Panc1 (cell line): ENCODE data around the gene INO80D. TPM values are rescaled to one million over a fixed set of nuclear protein-coding genes. Genes with fewer than 3 reads are reported as not detected.
"Not testable (repeated sequence)": the region's sequence is repeated elsewhere in the genome, so short reads cannot be mapped to it uniquely, and the experiment has no call there.

Experiments
- ATAC-seq: fragments of 200-7000 bp; cut with Tn5 transposase; 2 replicates; pipeline ENCODE4 v1.9.1; 2020; ENCODE audit warnings: mild to moderate bottlenecking, moderate library complexity
- BruUV-seq: library from RNA; stranded (reverse); fragments of 400-500 nt; replicated peaks from 2 replicates; lab custom pipeline; 2021; lab: Mats Ljungman, UMichigan
- CTCF ChIA-PET: fragments of 300-600 bp; sonication (Branson Sonifier 250); formaldehyde crosslinking; loops from one replicate; lab custom pipeline; 2022; ENCODE audit warnings: antibody characterized with exemption; lab: Charles Lee
- POLR2A ChIA-PET: fragments of 300-600 bp; sonication (Branson Sonifier 250); formaldehyde crosslinking; loops from one replicate; lab custom pipeline; 2022; ENCODE audit warnings: antibody characterized with exemption; lab: Charles Lee
- DNase-seq: peaks from one replicate; pipeline ENCODE4 v3.0.0-alpha.2; 2010; ENCODE audit warnings: low read depth, low spot score
- H3K27ac ChIP-seq: 2 replicates; pipeline ENCODE4 v1.5.1; 2011; ENCODE audit warnings: mild to moderate bottlenecking, low read length, inconsistent platforms
- H3K27me3 ChIP-seq: fragments of 200-500 bp; sonication (Bioruptor generic); 2 replicates; pipeline ENCODE4 v1.6.0; 2014; ENCODE audit warnings: low read length, inconsistent platforms; ENCODE audit not compliant: control insufficient read depth, insufficient read depth
- H3K36me3 ChIP-seq: fragments of 200-500 bp; sonication (Bioruptor generic); 2 replicates; pipeline ENCODE4 v1.5.1; 2014; ENCODE audit warnings: inconsistent platforms, mild to moderate bottlenecking, low read length, moderate library complexity; ENCODE audit not compliant: control insufficient read depth, insufficient read depth
- H3K4me1 ChIP-seq: 2 replicates; pipeline ENCODE4 v1.5.1; 2011; ENCODE audit warnings: inconsistent platforms, mild to moderate bottlenecking, low read length, moderate library complexity; ENCODE audit not compliant: control insufficient read depth, insufficient read depth
- H3K4me3 ChIP-seq, 2 experiments: 2 replicates each; pipeline ENCODE4 v1.5.1; 2011 to 2012; ENCODE audit warnings: low read depth in 2 of 2, low read length in 2 of 2, mild to moderate bottlenecking in 2 of 2, inconsistent platforms in 1 of 2, moderate library complexity in 1 of 2
- H3K9me3 ChIP-seq: fragments of 200-500 bp; sonication (Bioruptor generic); 2 replicates; pipeline ENCODE4 v1.5.1; 2014; ENCODE audit warnings: low read depth, mild to moderate bottlenecking, inconsistent platforms, low read length, moderate library complexity; ENCODE audit not compliant: control insufficient read depth, insufficient read depth
- POLR2AphosphoS5 ChIP-seq: IDR thresholded peaks from 2 replicates; pipeline ENCODE4 v1.6.1; 2012; ENCODE audit warnings: mild to moderate bottlenecking, low read depth, low read length, moderate library complexity
- SIN3A ChIP-seq: IDR thresholded peaks from 2 replicates; pipeline ENCODE4 v1.6.1; 2012; ENCODE audit warnings: low read depth, mild to moderate bottlenecking, low read length, moderate library complexity, borderline replicate concordance; ENCODE audit not compliant: insufficient read depth
- TCF7L2 ChIP-seq: IDR thresholded peaks from 2 replicates; pipeline ENCODE4 v1.6.1; 2011; ENCODE audit warnings: mild to moderate bottlenecking, low read depth, low read length, inconsistent platforms
- in situ Hi-C: cut with HindIII; loops from 2 replicates; pipeline ENCODE4 v1.10.0; 2016; ENCODE audit warnings: low sequenced_read_pairs, low pct_unique_long_range_greater_than_20kb
- intact Hi-C: fragments of 100-400 bp; cut with micrococcal nuclease; formaldehyde crosslinking; loops from one replicate; pipeline ENCODE4 v1.10.0; 2022; ENCODE audit not compliant: unreplicated experiment
- total RNA-seq: library from RNA; stranded (reverse); gene quantifications from one replicate; pipeline ENCODE4 v1.2.1, GENCODE V29; 2021; ENCODE audit not compliant: unreplicated experiment
- TF ChIP-seq, protein P1 (sequence below): fragments of 450-650 bp; IDR thresholded peaks from 2 replicates; pipeline ENCODE4 v1.5.1; 2017; ENCODE audit warnings: mild to moderate bottlenecking
- TF ChIP-seq, protein P2 (sequence below), 2 experiments: IDR thresholded peaks; 2 replicates each; pipeline ENCODE4 v1.6.1; 2011 to 2012; ENCODE audit warnings: low read depth in 2 of 2, control low read depth in 1 of 2, low read length in 1 of 2, mild to moderate bottlenecking in 1 of 2, moderate library complexity in 1 of 2; ENCODE audit not compliant: insufficient read depth in 1 of 2

Gene INO80D
- total RNA-seq, 1 experiment from 2014 or later: 17.9 TPM

DNA sequence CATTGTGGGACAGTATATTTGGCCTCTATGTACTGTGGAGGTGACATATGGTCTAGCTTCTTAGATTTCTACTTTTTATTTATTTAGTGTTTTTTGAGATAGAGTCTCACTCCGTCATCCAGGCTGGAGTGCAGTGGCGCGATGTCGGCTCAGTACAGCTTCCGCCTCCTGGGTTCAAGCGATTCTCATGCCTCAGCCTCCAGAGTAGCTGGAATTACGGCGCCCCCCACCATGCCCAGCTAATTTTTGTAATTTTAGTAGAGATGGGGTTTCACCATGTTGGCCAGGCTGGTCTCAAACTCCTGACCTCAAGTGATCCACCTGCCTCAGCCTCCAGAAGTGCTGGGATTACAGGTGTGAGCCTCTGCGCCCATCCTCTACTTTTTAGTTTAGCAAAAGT is 99.6 kb downstream of the INO80D start:
- H3K27ac ChIP-seq, H3K36me3 ChIP-seq, BruUV-seq, in situ Hi-C loops, intact Hi-C loops, H3K9me3 ChIP-seq, ATAC-seq, H3K4me3 ChIP-seq, H3K27me3 ChIP-seq, H3K4me1 ChIP-seq, POLR2A ChIA-PET, CTCF ChIA-PET, DNase-seq: not testable (repeated sequence)

DNA sequence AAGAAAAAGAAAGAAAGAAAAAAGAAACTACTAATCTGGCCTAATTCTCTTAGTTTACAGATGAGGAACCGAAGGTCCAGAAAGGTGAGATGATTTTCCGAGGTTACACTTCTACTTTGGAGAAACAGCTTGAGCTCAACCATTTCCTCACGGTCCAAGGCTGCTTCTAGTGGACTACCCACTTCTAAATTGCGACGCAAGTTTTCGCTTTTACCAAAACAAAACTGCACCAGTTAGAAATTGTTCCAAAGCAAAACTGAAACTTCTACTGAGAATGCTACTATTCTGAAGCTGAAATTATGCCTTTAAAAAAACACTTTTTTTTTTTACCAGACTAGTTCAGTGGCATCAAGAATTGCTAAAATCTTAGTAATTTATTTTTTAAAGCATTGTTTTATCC is 101.6 kb downstream of the INO80D start:
- DNase-seq (no peak), ATAC-seq (no peak)
- Histone ChIP-seq H3K27ac (no peak overlapping the region), H3K27me3 (no peaks in the 10 kb centered on the region), H3K36me3 (no peaks in the 10 kb centered on the region), H3K4me1 (no peaks in the 10 kb centered on the region), H3K4me3 (no peak overlapping the region), H3K9me3 (no peaks in the 10 kb centered on the region)
- ChIA-PET CTCF (interaction anchor here (0.5 kb wide), 1 partner anchor 11 kb away, joined by 7 read pairs; no protein-coding TSS in a partner anchor), POLR2A (no interaction called here)
- TF ChIP-seq, protein P1, sequence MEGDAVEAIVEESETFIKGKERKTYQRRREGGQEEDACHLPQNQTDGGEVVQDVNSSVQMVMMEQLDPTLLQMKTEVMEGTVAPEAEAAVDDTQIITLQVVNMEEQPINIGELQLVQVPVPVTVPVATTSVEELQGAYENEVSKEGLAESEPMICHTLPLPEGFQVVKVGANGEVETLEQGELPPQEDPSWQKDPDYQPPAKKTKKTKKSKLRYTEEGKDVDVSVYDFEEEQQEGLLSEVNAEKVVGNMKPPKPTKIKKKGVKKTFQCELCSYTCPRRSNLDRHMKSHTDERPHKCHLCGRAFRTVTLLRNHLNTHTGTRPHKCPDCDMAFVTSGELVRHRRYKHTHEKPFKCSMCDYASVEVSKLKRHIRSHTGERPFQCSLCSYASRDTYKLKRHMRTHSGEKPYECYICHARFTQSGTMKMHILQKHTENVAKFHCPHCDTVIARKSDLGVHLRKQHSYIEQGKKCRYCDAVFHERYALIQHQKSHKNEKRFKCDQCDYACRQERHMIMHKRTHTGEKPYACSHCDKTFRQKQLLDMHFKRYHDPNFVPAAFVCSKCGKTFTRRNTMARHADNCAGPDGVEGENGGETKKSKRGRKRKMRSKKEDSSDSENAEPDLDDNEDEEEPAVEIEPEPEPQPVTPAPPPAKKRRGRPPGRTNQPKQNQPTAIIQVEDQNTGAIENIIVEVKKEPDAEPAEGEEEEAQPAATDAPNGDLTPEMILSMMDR: no peak
- TF ChIP-seq TCF7L2 (no peak), SIN3A (no peak), POLR2AphosphoS5 (no peak)
- TF ChIP-seq, protein P2, sequence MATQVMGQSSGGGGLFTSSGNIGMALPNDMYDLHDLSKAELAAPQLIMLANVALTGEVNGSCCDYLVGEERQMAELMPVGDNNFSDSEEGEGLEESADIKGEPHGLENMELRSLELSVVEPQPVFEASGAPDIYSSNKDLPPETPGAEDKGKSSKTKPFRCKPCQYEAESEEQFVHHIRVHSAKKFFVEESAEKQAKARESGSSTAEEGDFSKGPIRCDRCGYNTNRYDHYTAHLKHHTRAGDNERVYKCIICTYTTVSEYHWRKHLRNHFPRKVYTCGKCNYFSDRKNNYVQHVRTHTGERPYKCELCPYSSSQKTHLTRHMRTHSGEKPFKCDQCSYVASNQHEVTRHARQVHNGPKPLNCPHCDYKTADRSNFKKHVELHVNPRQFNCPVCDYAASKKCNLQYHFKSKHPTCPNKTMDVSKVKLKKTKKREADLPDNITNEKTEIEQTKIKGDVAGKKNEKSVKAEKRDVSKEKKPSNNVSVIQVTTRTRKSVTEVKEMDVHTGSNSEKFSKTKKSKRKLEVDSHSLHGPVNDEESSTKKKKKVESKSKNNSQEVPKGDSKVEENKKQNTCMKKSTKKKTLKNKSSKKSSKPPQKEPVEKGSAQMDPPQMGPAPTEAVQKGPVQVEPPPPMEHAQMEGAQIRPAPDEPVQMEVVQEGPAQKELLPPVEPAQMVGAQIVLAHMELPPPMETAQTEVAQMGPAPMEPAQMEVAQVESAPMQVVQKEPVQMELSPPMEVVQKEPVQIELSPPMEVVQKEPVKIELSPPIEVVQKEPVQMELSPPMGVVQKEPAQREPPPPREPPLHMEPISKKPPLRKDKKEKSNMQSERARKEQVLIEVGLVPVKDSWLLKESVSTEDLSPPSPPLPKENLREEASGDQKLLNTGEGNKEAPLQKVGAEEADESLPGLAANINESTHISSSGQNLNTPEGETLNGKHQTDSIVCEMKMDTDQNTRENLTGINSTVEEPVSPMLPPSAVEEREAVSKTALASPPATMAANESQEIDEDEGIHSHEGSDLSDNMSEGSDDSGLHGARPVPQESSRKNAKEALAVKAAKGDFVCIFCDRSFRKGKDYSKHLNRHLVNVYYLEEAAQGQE (IDR thresholded peaks at IDR 0.05; ENCODE audit: insufficient read depth in 1 of 2, low read depth in 2 of 2, low read length in 1 of 2): no peak
- BruUV-seq: no TSS peak
- intact Hi-C loops (no loop called here), in situ Hi-C loops (no loop called here)

DNA sequence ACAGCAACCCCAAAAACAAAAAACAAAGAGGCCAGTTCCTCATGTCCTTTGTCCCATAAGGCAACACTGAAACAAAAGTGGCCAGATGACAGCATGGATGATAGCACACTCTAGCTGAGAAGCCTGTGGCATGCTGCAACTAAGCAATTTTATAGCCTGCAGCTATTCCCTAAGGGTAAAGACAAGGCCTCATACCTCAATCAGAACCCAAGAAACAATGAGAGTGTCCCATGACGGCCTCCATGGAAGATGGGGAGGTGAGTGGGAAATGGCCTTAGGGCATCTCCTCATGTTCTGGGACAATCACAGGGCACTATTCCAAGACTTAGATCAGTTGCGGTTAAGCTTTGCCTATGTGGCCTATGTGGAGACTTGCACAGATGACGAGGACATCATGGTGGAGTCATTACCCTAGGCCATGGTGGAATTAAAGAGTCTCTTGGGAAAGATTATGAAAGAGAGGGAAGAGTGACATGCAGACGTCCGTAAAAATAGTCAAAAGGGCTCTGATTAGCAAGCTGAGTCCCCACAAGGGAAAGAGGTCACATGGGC is 103.1 kb downstream of the INO80D start:
- H3K9me3 ChIP-seq: no peaks in the 10 kb centered on the region
- in situ Hi-C loops: no loop called here
- H3K4me3 ChIP-seq: no peak overlapping the region
- no peaks in the 10 kb centered on the region for H3K36me3 ChIP-seq
- intact Hi-C loops: no loop called here
- TF ChIP-seq TCF7L2: no peak
- TF ChIP-seq, protein P2 (IDR thresholded peaks at IDR 0.05; ENCODE audit: insufficient read depth in 1 of 2, low read depth in 2 of 2, low read length in 1 of 2): no peak
- TF ChIP-seq SIN3A: no peak
- TF ChIP-seq, protein P1: no peak
- TF ChIP-seq POLR2AphosphoS5: no peak
- ChIA-PET CTCF (no interaction called here), POLR2A (no interaction called here)
- H3K4me1 ChIP-seq: no peaks in the 10 kb centered on the region
- DNase-seq (no peak), ATAC-seq (no peak)
- H3K27me3 ChIP-seq: no peaks in the 10 kb centered on the region
- H3K27ac ChIP-seq: no peak overlapping the region
- BruUV-seq: no TSS peak
